Thoracic aorta (tissue), 2 donors: ENCODE measurements around the gene CD40LG. TPM values are rescaled to one million over a fixed set of nuclear protein-coding genes. Genes with fewer than 3 reads are reported as not detected.

Experiments used
- ATAC-seq: fragments of 150-250 bp; one replicate; pipeline ENCODE4 v1.8.0; 2017; ENCODE audit warnings: low read depth; ENCODE audit not compliant: insufficient number of reproducible peaks, low FRiP score
- DNase-seq: peaks from one replicate; pipeline ENCODE4 v3.0.0-alpha.2; 2020; ENCODE audit warnings: low spot score
- H3K27ac ChIP-seq, 2 donors: fragments of 200-600 bp; sonication (generic); 1 replicate in 1 of 2; 2 replicates in 1 of 2; pipeline ENCODE4 v1.5.1; 2016; ENCODE audit warnings: mild to moderate bottlenecking in 2 of 2, moderate library complexity in 2 of 2
- H3K27me3 ChIP-seq: fragments of 200-600 bp; sonication (generic); replicated peaks from 2 replicates; pipeline ENCODE4 v1.6.0; 2016; ENCODE audit warnings: mild to moderate bottlenecking; ENCODE audit not compliant: insufficient read depth
- H3K36me3 ChIP-seq: fragments of 200-600 bp; sonication (generic); one replicate; pipeline ENCODE4 v1.5.1; 2016
- H3K4me1 ChIP-seq, 2 donors: fragments of 200-600 bp; sonication (generic); 1 replicate in 1 of 2; 2 replicates in 1 of 2; pipeline versions ENCODE4 v1.5.1 to v1.6.0; 2016; ENCODE audit warnings: low read depth in 2 of 2, mild to moderate bottlenecking in 1 of 2; ENCODE audit not compliant: control insufficient read depth in 1 of 2
- H3K4me3 ChIP-seq: fragments of 200-600 bp; sonication (generic); 2 replicates; pipeline ENCODE4 v1.5.1; 2016; ENCODE audit warnings: mild to moderate bottlenecking
- H3K9me3 ChIP-seq: fragments of 200-600 bp; sonication (generic); 2 replicates; pipeline ENCODE4 v1.5.1; 2016
- CTCF ChIP-seq: fragments of 200-600 bp; sonication (generic); IDR thresholded peaks from one replicate; pipeline ENCODE4 v1.5.1; 2019; ENCODE audit warnings: antibody characterized with exemption
- total RNA-seq, 2 donors: library from RNA; depleted of rRNA; stranded (reverse); fragments of >200 nt; gene quantifications; one replicate each; pipeline versions ENCODE4 v1.1.0 to v1.2.3, GENCODE V29; 2016

The CD40LG gene
- total RNA-seq, 2 donors from 2014 or later = 0.42 TPM; not detected in 1

GRCh38 chrX:136684120-136684519 is 36.2 kb downstream of the CD40LG start:
- no peaks in the 10 kb centered on the region for H3K4me1 ChIP-seq
- H3K4me3 ChIP-seq = no peak overlapping the region
- DNase-seq (no peak), ATAC-seq (no peak)
- H3K36me3 ChIP-seq = peaks cover 6% of the 10 kb centered on the region
- H3K27me3 ChIP-seq = no peaks in the 10 kb centered on the region
- no peak for TF ChIP-seq CTCF
- no peak overlapping the region for H3K27ac ChIP-seq
- H3K9me3 ChIP-seq = no peaks in the 10 kb centered on the region

DNA sequence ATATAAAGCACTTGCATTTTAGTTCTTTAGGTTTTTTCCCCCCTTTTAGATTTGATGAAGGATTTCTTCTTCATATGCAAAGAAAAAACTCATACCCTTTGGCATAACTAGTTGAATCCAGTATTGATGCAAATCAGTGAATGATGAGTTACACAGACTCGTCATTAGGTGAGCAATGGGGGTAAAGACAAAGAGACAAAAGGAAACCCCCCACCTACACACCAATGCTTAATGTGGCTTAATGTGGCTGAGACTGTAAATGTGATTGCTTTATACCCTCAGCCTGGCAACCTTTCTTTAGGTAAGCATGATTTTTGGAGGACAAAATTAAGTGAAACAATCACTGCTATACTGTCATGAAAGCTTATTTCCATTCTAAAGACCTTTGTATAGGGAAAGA is 39.5 kb downstream of the CD40LG start:
- no peaks in the 10 kb centered on the region for H3K9me3 ChIP-seq
- ATAC-seq (no peak), DNase-seq (no peak)
- TF ChIP-seq CTCF = no peak
- no peak overlapping the region for H3K27ac ChIP-seq
- H3K36me3 ChIP-seq = peaks cover 11% of the 10 kb centered on the region
- no peak overlapping the region for H3K4me3 ChIP-seq
- H3K4me1 ChIP-seq = no peaks in the 10 kb centered on the region
- no peaks in the 10 kb centered on the region for H3K27me3 ChIP-seq

DNA sequence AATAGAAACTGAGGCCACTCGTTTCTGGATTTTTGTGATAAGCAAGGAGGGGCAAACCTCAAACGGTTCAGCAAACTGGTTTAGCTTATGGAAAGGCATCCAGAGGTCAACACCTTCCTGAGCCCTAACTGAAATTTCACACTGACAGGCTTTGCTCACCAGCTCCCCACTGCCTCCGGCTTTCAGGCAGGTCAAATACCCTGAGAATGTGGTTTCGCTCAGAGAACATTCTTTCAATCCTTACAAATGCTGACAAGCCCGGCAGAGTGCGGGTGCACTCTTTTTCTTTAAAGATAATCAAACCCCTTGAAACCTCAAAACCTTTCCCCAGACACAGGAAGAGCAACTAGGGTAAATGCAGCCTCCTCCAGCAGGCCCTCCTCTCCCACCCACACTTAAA is 41.5 kb downstream of the CD40LG start:
- H3K4me3 ChIP-seq = no peak overlapping the region
- DNase-seq (no peak), ATAC-seq (no peak)
- no peaks in the 10 kb centered on the region for H3K9me3 ChIP-seq
- H3K27ac ChIP-seq = no peak overlapping the region
- H3K36me3 ChIP-seq = peaks cover 6% of the 10 kb centered on the region
- H3K4me1 ChIP-seq = no peaks in the 10 kb centered on the region
- TF ChIP-seq CTCF = no peak
- no peaks in the 10 kb centered on the region for H3K27me3 ChIP-seq

DNA sequence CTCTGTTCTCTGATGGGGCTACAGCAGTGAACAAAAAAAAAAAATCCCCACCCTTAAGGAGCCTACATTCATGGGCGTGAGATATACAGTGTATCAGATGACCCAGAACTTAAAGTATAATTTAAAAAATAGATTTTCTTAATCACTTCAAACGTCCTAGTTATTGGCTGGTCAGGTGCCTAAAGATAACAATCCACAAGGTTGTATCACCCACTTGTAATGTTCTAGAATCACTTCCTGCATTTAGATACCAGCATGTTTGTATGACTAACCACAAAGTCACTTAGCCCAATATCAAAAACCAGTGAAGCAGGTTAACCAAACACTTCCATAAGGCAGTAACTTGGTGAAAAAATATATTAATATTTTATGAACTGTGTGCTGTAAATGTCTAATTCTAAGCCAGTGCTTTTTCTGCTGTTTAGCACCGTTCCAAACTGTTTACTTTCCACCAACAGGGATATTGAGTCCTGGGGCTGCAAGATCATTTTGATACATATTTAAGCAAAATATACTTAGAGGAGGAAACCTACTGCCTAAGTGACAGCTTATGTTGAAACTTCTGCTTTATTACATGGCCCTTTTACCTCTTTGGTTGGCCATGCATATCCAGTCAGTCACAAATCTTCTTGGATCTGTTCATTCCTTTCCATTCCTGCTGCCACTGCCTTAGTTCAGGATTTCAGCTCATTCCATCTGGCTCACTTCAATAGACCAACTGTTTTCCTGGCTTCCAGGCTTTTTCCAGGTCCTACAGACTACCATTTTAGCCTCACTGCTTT is 43.3 kb downstream of the CD40LG start:
- no peak overlapping the region for H3K27ac ChIP-seq
- no peak overlapping the region for H3K4me3 ChIP-seq
- no peaks in the 10 kb centered on the region for H3K4me1 ChIP-seq
- H3K9me3 ChIP-seq = no peaks in the 10 kb centered on the region
- no peak for DNase-seq
- no peak for ATAC-seq
- H3K27me3 ChIP-seq = no peaks in the 10 kb centered on the region
- H3K36me3 ChIP-seq = peaks cover 6% of the 10 kb centered on the region
- TF ChIP-seq CTCF = no peak

DNA sequence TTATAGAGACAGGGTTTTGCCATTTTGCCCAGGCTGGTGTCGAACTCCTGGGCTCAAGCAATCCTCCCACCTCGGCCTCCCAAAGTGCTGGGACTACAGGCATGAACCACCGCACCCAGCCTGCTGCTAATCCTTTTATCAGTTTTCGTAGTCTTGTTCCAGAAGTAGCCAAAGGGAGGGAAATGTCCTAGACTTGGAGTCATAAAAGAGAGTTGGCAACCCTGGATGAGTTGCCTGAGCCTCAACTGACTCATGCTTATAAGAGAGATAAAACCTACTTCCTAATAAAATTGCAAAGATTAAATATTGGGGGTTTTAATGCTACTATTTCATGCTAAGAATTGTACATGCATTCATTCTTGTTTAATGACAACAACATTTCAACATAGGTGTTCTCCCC is 44.3 kb downstream of the CD40LG start:
- no peak overlapping the region for H3K4me3 ChIP-seq

More for the DNA sequence above, 44.3 kb downstream of the CD40LG start:
- no peak for ATAC-seq
- Histone ChIP-seq H3K27me3 (no peaks in the 10 kb centered on the region), H3K9me3 (no peaks in the 10 kb centered on the region), H3K4me1 (no peaks in the 10 kb centered on the region), H3K36me3 (peaks cover 6% of the 10 kb centered on the region), H3K27ac (no peak overlapping the region)
- DNase-seq = no peak
- TF ChIP-seq CTCF = no peak
